IPS-15b (cell line): ENCODE data around the gene SPATA19.

Source experiments
- H3K27me3 ChIP-seq: one replicate; pipeline ENCODE4 v1.6.1; 2013; ENCODE audit warnings: low read length; ENCODE audit not compliant: control insufficient read depth, insufficient read depth
- H3K36me3 ChIP-seq: one replicate; pipeline ENCODE4 v1.6.1; 2013; ENCODE audit warnings: low read length; ENCODE audit not compliant: control insufficient read depth, insufficient read depth
- H3K4me1 ChIP-seq: one replicate; pipeline ENCODE4 v1.6.1; 2013; ENCODE audit warnings: mild to moderate bottlenecking, low read length; ENCODE audit not compliant: control insufficient read depth, insufficient read depth
- H3K4me3 ChIP-seq: one replicate; pipeline ENCODE4 v1.5.1; 2013; ENCODE audit warnings: low read depth, low read length
- H3K9ac ChIP-seq: one replicate; pipeline ENCODE4 v1.6.1; 2013; ENCODE audit warnings: low read depth, mild to moderate bottlenecking, low read length
- H3K9me3 ChIP-seq: one replicate; pipeline ENCODE4 v1.6.1; 2013; ENCODE audit warnings: mild to moderate bottlenecking, low read length; ENCODE audit not compliant: control insufficient read depth, insufficient read depth

The SPATA19 gene

DNA sequence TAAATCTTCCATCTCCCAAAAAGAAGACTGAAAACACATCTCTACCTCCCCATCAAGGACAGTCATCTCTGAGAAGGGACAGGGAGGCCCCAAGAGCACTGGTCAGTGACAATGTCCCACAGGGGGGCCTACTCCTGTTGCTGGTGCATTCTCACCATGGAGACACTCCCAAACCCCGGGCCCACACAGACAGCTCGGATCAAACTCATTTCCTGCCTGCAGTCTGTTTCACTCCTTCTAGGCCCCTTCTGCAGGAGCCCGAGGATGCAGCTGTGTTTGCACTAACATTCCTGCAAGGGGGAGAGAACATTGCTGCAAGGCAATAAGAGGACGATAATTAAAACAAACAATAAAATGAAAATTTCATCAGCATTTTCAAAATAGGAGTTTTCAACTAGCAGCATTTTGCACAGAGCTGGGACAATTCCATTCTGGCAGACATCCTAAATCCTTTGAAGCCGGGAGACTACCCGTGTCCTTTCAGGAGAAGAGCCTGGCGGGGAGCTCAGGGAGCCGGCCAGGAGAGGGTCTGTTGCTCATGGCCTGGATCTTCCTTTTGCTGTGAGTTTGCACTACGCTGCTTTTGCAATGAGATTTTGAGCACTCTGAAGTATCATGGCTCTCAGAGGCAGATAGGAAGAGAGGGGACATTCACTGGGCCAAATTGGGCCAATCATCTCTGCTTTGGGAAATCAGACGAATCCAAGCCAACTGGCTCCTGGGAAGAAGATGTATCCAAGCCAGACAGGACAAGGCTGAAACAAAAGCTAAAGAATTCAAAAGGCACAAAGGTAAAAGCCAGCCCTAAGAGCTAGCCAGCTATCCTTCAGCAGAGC is 33.2 kb downstream of the SPATA19 start:
- Histone ChIP-seq H3K4me1 (peaks cover 22% of the 10 kb centered on the region), H3K9ac (no peak overlapping the region), H3K4me3 (no peak overlapping the region)

DNA sequence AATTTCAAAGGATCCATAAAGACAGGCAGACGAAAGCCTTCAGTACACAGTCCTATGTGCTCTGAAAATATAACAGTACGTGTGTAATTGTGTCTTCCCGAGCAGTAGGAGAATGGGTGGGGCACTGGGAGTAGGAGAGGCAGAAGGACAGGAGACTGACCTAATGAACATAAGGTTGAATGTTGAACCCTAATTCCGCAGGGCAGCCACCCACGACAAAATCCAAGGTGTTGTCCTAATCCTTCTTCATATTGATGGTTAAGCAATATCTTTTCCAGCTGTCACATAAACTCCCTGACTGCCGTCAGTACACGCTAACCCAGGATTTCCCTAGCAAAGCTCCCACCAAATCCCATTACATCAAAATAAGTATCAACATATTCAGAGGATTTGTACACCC is 34.5 kb downstream of the SPATA19 start:
- H3K9ac ChIP-seq: no peak overlapping the region
- H3K4me1 ChIP-seq: peaks cover 22% of the 10 kb centered on the region
- H3K9me3 ChIP-seq: no peaks in the 10 kb centered on the region

More for the DNA sequence above, 33.2 kb downstream of the SPATA19 start:
- Histone ChIP-seq H3K36me3 (no peaks in the 10 kb centered on the region), H3K27me3 (peaks cover 14% of the 10 kb centered on the region), H3K9me3 (no peaks in the 10 kb centered on the region)

DNA sequence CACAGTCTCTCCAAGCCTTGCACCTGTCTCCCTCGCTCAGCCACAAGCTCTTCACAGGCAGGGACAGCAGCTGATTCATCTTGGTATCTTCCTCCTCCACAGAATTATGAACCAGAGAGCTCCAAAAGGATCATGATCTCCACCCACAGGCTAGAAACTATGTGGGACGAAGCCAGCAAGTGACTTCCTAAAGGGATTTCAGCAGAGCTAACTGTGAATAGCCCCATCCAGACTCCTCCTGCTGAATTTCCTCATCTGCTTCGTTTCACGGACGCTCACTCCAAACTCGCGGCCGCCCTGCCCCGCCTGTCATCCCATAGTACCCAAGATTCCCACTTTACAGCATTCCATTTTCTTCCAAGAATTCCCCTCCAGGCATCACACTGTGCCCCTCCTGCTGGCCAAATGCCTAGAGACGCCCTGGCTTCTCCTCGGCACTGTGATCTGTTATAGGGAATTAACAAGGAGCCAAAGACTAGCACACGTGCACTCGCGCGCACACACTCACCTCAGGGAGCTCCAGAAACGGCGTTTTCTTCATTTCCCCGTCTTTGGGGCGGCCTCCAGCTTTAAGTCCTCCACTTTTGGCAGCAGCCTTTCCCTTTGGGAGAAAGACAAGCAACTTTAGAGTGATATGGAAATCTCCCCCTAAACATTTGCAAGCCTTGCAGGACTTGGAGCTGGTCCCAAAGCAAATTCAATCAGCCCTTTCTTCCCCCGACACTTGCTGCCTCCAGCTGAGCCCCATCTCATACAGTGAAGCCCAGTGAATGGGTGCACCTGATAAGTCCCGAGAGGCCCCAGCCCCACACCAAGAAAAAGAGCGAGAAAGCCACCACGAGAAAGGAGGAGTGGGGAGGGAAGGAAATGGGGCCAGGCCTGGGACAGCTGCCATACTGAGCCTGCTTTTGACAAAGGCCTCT is 35.5 kb downstream of the SPATA19 start:
- Histone ChIP-seq H3K4me3 (peak overlapping the region; percentile 14), H3K9ac (no peak overlapping the region), H3K36me3 (no peaks in the 10 kb centered on the region), H3K4me1 (peaks cover 22% of the 10 kb centered on the region), H3K9me3 (no peaks in the 10 kb centered on the region), H3K27me3 (peaks cover 14% of the 10 kb centered on the region)

More for the DNA sequence above, 34.5 kb downstream of the SPATA19 start:
- no peaks in the 10 kb centered on the region for H3K36me3 ChIP-seq
- no peak overlapping the region for H3K4me3 ChIP-seq
- peaks cover 14% of the 10 kb centered on the region for H3K27me3 ChIP-seq

DNA sequence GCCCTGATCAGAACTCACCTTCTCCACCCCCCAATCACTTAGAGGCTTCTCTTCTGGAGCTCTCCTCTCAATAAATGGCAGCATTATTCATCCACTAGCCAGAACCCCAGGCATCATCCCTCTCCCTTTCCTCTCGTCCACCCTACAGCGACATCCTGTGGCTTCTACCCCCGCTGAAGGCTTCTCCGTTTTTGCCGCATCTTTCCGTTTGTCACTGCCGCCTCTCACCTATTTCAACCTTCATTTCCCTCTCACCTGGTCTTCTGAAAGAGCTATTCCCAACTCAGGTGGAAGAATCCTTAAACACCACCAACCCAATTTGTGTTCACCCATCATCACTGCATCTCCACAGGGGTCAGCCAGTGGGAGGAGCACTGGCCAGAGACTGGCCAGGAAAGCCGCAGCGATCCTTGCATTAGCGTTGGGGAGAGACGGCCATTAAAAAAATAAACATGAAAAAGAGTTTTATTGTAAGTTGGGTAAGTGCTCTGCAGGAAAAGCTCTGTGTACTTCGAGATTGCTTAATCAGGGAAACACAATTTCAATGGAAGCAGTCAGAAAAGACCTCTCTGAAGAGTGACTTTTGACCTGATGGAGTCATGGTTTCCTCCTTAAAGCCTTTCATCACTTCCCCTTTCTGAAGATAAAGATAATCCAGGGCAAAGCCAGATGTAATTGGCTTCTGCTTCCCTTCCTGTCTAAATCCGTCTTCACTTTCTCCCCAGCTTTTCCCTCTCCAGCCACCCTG is 36.7 kb downstream of the SPATA19 start:
- peaks cover 22% of the 10 kb centered on the region for H3K4me1 ChIP-seq
- H3K36me3 ChIP-seq: no peaks in the 10 kb centered on the region

DNA sequence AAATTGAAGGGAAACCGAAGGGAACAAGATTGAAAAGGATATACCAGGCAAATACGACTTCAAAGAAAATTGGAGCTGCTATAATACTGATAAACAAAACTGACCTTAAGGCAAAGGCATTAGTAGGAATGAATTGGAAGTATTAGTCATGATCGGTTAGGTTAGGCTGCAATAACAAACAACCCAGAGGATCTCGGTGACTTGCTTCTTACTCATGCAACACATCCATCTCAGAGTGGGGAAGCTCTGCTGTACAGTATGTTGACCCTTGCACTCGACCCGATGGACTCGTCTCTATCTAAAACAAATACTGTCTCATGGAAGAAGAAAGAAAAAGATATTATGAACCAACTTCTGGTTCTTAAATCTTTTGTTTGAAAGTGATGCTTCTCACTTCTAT is 42.3 kb downstream of the SPATA19 start:
- no peaks in the 10 kb centered on the region for H3K36me3 ChIP-seq

More for the DNA sequence above, 36.7 kb downstream of the SPATA19 start:
- Histone ChIP-seq H3K4me3 (no peak overlapping the region), H3K9me3 (no peaks in the 10 kb centered on the region), H3K9ac (no peak overlapping the region), H3K27me3 (peaks cover 14% of the 10 kb centered on the region)

DNA sequence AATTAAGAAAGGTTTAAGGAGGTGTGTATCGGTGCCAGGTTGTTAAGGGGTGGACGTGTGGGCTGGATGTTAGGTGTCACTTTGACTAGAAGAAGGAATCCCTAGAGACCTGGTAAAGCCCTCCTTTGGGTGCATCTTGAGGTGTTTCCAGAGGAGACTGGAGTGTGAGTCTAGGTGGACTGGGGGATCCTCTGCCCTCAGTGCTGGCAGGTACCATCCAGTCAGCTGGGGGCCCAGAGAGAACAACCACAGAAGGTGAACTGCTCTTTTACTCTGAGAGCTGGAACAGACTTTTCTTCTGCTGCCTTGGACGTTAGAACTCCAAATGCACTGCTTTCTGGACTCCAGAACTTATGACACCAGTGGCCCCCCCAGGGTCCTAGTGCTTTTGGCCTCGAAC is 44.0 kb downstream of the SPATA19 start:
- Histone ChIP-seq H3K9me3 (no peaks in the 10 kb centered on the region), H3K4me3 (no peak overlapping the region), H3K36me3 (no peaks in the 10 kb centered on the region), H3K4me1 (no peaks in the 10 kb centered on the region), H3K27me3 (no peaks in the 10 kb centered on the region), H3K9ac (no peak overlapping the region)

More for the DNA sequence above, 42.3 kb downstream of the SPATA19 start:
- Histone ChIP-seq H3K9ac (no peak overlapping the region), H3K27me3 (no peaks in the 10 kb centered on the region), H3K9me3 (no peaks in the 10 kb centered on the region), H3K4me1 (no peaks in the 10 kb centered on the region), H3K4me3 (no peak overlapping the region)

DNA sequence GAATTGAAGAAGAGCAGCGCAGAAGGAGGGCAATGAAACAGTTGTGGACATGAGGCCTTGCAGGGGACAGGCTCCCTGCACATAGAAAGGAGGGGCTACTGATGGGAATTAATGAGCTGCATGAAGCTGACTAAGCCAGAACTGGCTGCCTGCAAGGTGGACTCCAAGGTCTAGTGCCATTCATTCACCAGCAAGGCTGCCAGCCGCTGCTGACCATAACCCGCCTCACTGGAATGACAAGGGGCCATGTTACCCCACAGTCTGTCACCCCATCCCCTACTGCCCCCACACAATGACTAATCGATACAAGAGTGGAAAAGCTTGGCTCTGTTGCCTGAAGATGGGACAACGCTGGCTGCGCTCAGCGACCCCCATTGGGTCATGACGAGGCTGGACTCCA is 44.6 kb downstream of the SPATA19 start:
- no peak overlapping the region for H3K9ac ChIP-seq
- no peaks in the 10 kb centered on the region for H3K4me1 ChIP-seq
- no peaks in the 10 kb centered on the region for H3K36me3 ChIP-seq
- H3K27me3 ChIP-seq: no peaks in the 10 kb centered on the region
- H3K4me3 ChIP-seq: no peak overlapping the region
- H3K9me3 ChIP-seq: no peaks in the 10 kb centered on the region

DNA sequence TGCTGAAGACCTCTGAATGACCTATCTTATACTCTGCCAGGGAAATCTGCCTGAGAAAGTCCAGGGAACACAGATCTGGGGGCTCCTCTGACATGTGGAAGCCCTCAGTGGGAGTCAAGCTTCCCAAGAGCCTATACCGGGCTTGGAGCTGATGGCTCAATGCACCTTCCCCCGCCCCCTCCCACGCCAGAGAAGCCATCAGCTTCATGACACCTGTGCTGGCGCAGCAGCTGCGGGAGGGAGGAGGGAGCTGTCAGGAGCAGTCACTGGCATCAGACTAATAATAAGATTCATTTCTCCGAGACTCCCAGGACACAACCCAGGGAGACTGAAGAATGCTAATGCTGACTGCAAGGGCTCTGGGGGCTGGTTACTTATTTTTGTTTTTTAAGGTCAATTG is 47.8 kb downstream of the SPATA19 start:
- Histone ChIP-seq H3K36me3 (no peaks in the 10 kb centered on the region), H3K4me3 (no peak overlapping the region), H3K4me1 (no peaks in the 10 kb centered on the region), H3K9me3 (no peaks in the 10 kb centered on the region), H3K9ac (no peak overlapping the region), H3K27me3 (no peaks in the 10 kb centered on the region)

DNA sequence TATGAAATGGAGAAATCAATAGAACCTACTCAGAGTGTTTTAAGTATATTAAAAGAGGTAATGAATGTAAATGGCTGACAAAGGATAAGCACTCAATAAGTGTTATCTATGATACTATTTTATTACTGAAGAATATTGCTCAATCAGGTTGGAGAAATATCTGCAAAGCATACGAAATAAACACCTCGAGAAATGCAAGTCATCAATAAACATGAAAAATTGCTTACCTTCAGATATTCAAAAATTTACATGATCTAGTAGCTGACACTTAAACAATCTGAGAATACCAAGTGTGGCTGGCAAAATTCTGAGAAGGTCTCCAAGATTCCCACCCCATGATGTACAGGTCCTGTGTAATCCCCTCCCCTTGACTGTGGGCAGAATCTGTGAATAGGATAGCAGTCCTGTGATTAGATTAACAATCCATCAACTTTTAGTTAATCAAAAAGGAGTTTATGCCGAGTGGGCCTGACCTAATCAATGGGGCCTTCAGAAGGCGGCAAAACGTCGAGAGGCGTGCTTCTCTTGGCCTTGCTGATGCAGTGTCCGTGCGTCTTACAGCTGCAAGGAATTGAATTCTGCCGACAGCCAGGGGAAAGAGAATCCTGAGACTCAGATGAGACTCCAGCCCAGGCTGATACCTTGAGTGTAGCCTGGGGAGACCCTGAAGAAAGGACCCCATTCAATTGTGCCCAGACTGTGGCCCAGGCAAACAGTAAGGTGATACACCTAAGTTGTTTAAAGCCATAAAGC is 49.1 kb downstream of the SPATA19 start:
- Histone ChIP-seq H3K36me3 (no peaks in the 10 kb centered on the region), H3K4me1 (no peaks in the 10 kb centered on the region), H3K4me3 (no peak overlapping the region), H3K9ac (no peak overlapping the region), H3K27me3 (no peaks in the 10 kb centered on the region), H3K9me3 (no peaks in the 10 kb centered on the region)

DNA sequence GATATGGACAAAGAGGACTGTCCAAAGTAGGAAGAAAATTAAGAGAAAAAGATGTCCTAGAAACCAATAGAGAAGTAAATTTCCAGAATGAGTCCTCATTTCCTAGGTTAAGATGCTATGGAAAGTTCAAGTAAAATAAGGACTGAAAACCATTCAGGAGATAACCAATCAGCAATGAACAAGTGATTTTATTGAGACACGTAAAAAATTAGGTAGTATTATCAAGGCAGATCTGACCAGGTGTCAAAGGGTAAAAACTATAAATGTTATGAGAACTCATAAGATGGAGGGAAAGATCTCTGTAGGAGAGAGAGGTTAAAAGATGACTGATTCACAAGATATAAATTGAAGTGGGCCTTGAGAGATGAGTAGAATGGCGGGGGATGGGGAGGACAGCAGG is 50.2 kb downstream of the SPATA19 start:
- H3K27me3 ChIP-seq: no peaks in the 10 kb centered on the region
- no peaks in the 10 kb centered on the region for H3K9me3 ChIP-seq
- H3K36me3 ChIP-seq: no peaks in the 10 kb centered on the region
- H3K4me1 ChIP-seq: no peaks in the 10 kb centered on the region
- no peak overlapping the region for H3K4me3 ChIP-seq
- H3K9ac ChIP-seq: no peak overlapping the region

DNA sequence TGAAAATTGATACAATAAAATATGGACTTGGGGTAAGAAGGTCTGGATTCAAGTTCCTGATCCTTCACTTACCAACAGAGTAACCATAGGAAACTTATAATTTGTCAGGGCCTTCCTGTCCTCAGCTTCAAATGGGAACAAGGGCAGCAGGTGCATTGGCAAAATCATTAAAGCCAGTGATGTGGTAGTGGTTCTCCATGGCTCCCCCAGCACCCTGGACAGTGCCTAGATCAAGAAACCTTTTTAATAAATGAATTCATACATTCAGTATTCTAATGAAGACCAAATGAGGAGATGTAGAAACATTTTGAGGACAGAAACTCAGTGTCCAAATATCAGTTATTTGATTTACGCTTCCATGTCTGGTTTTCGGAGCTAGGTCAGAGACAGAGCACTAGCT is 51.1 kb downstream of the SPATA19 start:
- no peaks in the 10 kb centered on the region for H3K27me3 ChIP-seq
- H3K9me3 ChIP-seq: no peaks in the 10 kb centered on the region
- H3K9ac ChIP-seq: no peak overlapping the region
- no peak overlapping the region for H3K4me3 ChIP-seq
- no peaks in the 10 kb centered on the region for H3K36me3 ChIP-seq
- no peaks in the 10 kb centered on the region for H3K4me1 ChIP-seq
